Measurements from ENCODE around the gene ELL2. TPM values are rescaled to one million over a fixed set of nuclear protein-coding genes. Genes with fewer than 3 reads are reported as not detected.

ELL2 gene
- total RNA-seq, 4 donors from 2014 or later: 5.8 to 46.8 (median 19.7) TPM

GRCh38 chr5:95845391-95845790, 116.3 kb downstream of the ELL2 start:
- no peaks in the 10 kb centered on the region for H3K36me3 ChIP-seq
- in situ Hi-C loops (cut with MboI; ENCODE audit: low pct_ligation_motif_present in 1 of 4, low pct_unique_long_range_greater_than_20kb in 1 of 4, low sequenced_read_pairs in 3 of 4): loop anchor here (5.0 to 10.0 kb wide), 5 partner anchors 63 to 188 kb away; no protein-coding TSS in a partner anchor
- H3K4me1 ChIP-seq: peaks cover 0 to 21% (median 18%) of the 10 kb centered on the region in 4 donors
- no peaks in the 10 kb centered on the region for H3K9me3 ChIP-seq
- H3K27ac ChIP-seq: no peak overlapping the region
- TF ChIP-seq POLR2AphosphoS5 (IDR thresholded peaks at IDR 0.05): no peak
- no peak for TF ChIP-seq POLR2A (IDR thresholded peaks at IDR 0.05)
- TF ChIP-seq, protein P1, sequence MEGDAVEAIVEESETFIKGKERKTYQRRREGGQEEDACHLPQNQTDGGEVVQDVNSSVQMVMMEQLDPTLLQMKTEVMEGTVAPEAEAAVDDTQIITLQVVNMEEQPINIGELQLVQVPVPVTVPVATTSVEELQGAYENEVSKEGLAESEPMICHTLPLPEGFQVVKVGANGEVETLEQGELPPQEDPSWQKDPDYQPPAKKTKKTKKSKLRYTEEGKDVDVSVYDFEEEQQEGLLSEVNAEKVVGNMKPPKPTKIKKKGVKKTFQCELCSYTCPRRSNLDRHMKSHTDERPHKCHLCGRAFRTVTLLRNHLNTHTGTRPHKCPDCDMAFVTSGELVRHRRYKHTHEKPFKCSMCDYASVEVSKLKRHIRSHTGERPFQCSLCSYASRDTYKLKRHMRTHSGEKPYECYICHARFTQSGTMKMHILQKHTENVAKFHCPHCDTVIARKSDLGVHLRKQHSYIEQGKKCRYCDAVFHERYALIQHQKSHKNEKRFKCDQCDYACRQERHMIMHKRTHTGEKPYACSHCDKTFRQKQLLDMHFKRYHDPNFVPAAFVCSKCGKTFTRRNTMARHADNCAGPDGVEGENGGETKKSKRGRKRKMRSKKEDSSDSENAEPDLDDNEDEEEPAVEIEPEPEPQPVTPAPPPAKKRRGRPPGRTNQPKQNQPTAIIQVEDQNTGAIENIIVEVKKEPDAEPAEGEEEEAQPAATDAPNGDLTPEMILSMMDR (IDR thresholded peaks at IDR 0.05): no peak
- no peak for TF ChIP-seq EP300 (IDR thresholded peaks at IDR 0.05; ENCODE audit: low read depth)
- no peaks in the 10 kb centered on the region for H3K27me3 ChIP-seq
- 69 to 80% methylated on average over 3 of the region's 3 CpGs for WGBS, 2 donors (ENCODE audit: low coverage in 1 of 2)
- intact Hi-C loops (cut with DNase I; ENCODE audit: low total_unique reads): loop anchor here (10.0 kb wide), 1 partner anchor 201 kb away; the partner anchor contains the start of gene RFESD
- no peak for DNase-seq
- H3K4me3 ChIP-seq: no peak overlapping the region

DNA sequence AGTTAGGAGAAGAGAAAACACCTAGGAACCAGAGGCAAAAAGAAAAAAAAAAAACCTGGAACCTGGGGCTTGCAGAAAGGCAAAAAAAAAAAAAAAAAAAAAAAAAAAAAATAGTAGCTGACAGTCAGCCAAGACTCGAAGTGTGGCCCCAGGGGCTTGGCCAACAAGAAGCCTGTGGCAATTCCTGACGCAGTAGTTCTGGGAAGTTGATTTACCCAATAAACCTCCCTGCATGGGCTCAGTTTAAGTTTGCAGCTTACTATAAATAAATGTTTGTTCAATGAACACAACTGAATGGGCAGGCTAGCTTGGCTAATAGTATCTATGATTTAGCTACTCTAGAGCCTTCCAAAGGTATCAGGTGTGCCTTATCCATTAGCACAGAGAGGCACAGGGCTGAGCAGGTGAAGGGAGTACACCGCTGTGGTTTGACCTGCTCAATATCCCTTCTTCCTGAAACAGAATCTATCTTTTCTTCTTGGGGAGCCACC, 117.9 kb downstream of the ELL2 start:
- Histone ChIP-seq H3K27ac (peak overlapping the region in 3 of 4 donors; percentile 44 to 74 (median 65)), H3K9me3 (no peaks in the 10 kb centered on the region), H3K4me1 (peaks cover 0 to 30% (median 23%) of the 10 kb centered on the region in 4 donors), H3K27me3 (no peaks in the 10 kb centered on the region), H3K36me3 (no peaks in the 10 kb centered on the region), H3K4me3 (no peak overlapping the region)
- intact Hi-C loops (cut with DNase I; ENCODE audit: low total_unique reads): loop anchor here (10.0 kb wide), 1 partner anchor 199 kb away; the partner anchor contains the start of gene RFESD
- DNase-seq: no peak
- TF ChIP-seq EP300 (IDR thresholded peaks at IDR 0.05; ENCODE audit: low read depth) (no peak), POLR2A (IDR thresholded peaks at IDR 0.05) (no peak), POLR2AphosphoS5 (IDR thresholded peaks at IDR 0.05) (no peak)
- TF ChIP-seq, protein P1 (IDR thresholded peaks at IDR 0.05): no peak
- in situ Hi-C loops (cut with MboI; ENCODE audit: low pct_ligation_motif_present in 1 of 4, low pct_unique_long_range_greater_than_20kb in 1 of 4, low sequenced_read_pairs in 3 of 4): loop anchor here in 2 of 4 donors (10.0 kb wide), 1 partner anchor 179 kb away; no protein-coding TSS in a partner anchor
- 48 to 52% methylated on average over 3 of the region's 3 CpGs for WGBS, 2 donors (ENCODE audit: low coverage in 1 of 2)

GRCh38 chr5:95842854-95843544, 118.7 kb downstream of the ELL2 start:
- in situ Hi-C loops (cut with MboI; ENCODE audit: low pct_ligation_motif_present in 1 of 4, low pct_unique_long_range_greater_than_20kb in 1 of 4, low sequenced_read_pairs in 3 of 4) (loop anchor here in 2 of 4 donors (10.0 kb wide), 1 partner anchor 178 kb away; no protein-coding TSS in a partner anchor), intact Hi-C loops (cut with DNase I; ENCODE audit: low total_unique reads) (loop anchor here (10.0 kb wide), 1 partner anchor 198 kb away; the partner anchor contains the start of gene RFESD)
- Histone ChIP-seq H3K27me3 (no peaks in the 10 kb centered on the region), H3K4me1 (peaks cover 0 to 30% (median 23%) of the 10 kb centered on the region in 4 donors), H3K4me3 (no peak overlapping the region), H3K36me3 (no peaks in the 10 kb centered on the region), H3K9me3 (no peaks in the 10 kb centered on the region), H3K27ac (peak overlapping the region; percentile 44 to 74 (median 68))
- DNase-seq: peak; percentile 70
- TF ChIP-seq EP300 (IDR thresholded peaks at IDR 0.05; ENCODE audit: low read depth) (no peak), POLR2AphosphoS5 (IDR thresholded peaks at IDR 0.05) (no peak), POLR2A (IDR thresholded peaks at IDR 0.05) (no peak)
- TF ChIP-seq, protein P1 (IDR thresholded peaks at IDR 0.05): no peak
- 63 to 88% methylated on average over 3 to 11 of the region's 11 CpGs for WGBS, 2 donors (ENCODE audit: low coverage in 1 of 2)
